ENCODE results near the gene ERBB3. TPM values are rescaled to one million over a fixed set of nuclear protein-coding genes. Genes with fewer than 3 reads are reported as not detected.

The ERBB3 gene
- total RNA-seq, 4 donors from 2014 or later: 0.77 to 29.0 (median 6.5) TPM

- H3K27me3 ChIP-seq: no peaks in the 10 kb centered on the region
- no peak for DNase-seq
- no peak overlapping the region for H3K4me3 ChIP-seq
- no peaks in the 10 kb centered on the region for H3K9me3 ChIP-seq
- intact Hi-C loops (cut with DNase I; ENCODE audit: low total_unique reads): no loop called here
- H3K36me3 ChIP-seq: no peaks in the 10 kb centered on the region
- no peaks in the 10 kb centered on the region for H3K4me1 ChIP-seq
- no peak overlapping the region for H3K27ac ChIP-seq
- TF ChIP-seq POLR2A (IDR thresholded peaks at IDR 0.05) (no peak), CTCF (IDR thresholded peaks at IDR 0.05) (no peak)
These were observed 58.0 kb downstream of the ERBB3 start for GRCh38 chr12:56137853-56138571.

GRCh38 chr12:56141946-56142784 lies 62.2 kb downstream of the ERBB3 start:
- no peak for TF ChIP-seq POLR2A (IDR thresholded peaks at IDR 0.05)
- no peak for TF ChIP-seq CTCF (IDR thresholded peaks at IDR 0.05)
- H3K27ac ChIP-seq: no peak overlapping the region
- intact Hi-C loops (cut with DNase I; ENCODE audit: low total_unique reads): no loop called here
- H3K36me3 ChIP-seq: no peaks in the 10 kb centered on the region
- no peaks in the 10 kb centered on the region for H3K27me3 ChIP-seq
- H3K4me1 ChIP-seq: no peaks in the 10 kb centered on the region
- no peak overlapping the region for H3K4me3 ChIP-seq
- no peak for DNase-seq
- no peaks in the 10 kb centered on the region for H3K9me3 ChIP-seq

GRCh38 chr12:56143217-56143616 lies 63.3 kb downstream of the ERBB3 start:
- peak overlapping the region; percentile 65 to 81 for H3K27ac ChIP-seq
- no peaks in the 10 kb centered on the region for H3K36me3 ChIP-seq

GRCh38 chr12:56143870-56144269 lies 63.9 kb downstream of the ERBB3 start:
- Histone ChIP-seq H3K27ac (peak overlapping the region; percentile 65 to 81), H3K4me3 (no peak overlapping the region), H3K4me1 (no peaks in the 10 kb centered on the region), H3K36me3 (no peaks in the 10 kb centered on the region), H3K27me3 (no peaks in the 10 kb centered on the region), H3K9me3 (no peaks in the 10 kb centered on the region)
- intact Hi-C loops (cut with DNase I; ENCODE audit: low total_unique reads): no loop called here
- no peak for DNase-seq
- no peak for TF ChIP-seq POLR2A (IDR thresholded peaks at IDR 0.05)
- TF ChIP-seq CTCF (IDR thresholded peaks at IDR 0.05): no peak

More at GRCh38 chr12:56143217-56143616, 63.3 kb downstream of the ERBB3 start:
- Histone ChIP-seq H3K4me3 (no peak overlapping the region), H3K9me3 (no peaks in the 10 kb centered on the region), H3K4me1 (no peaks in the 10 kb centered on the region), H3K27me3 (no peaks in the 10 kb centered on the region)
- intact Hi-C loops (cut with DNase I; ENCODE audit: low total_unique reads): no loop called here
- TF ChIP-seq POLR2A (IDR thresholded peaks at IDR 0.05) (no peak), CTCF (IDR thresholded peaks at IDR 0.05) (no peak)
- no peak for DNase-seq

- intact Hi-C loops (cut with DNase I; ENCODE audit: low total_unique reads): no loop called here
- TF ChIP-seq CTCF (IDR thresholded peaks at IDR 0.05): no peak
- no peak for TF ChIP-seq POLR2A (IDR thresholded peaks at IDR 0.05)
- Histone ChIP-seq H3K27me3 (no peaks in the 10 kb centered on the region), H3K4me1 (no peaks in the 10 kb centered on the region), H3K36me3 (no peaks in the 10 kb centered on the region), H3K27ac (peak overlapping the region in 1 of 2 donors; percentile 81), H3K9me3 (no peaks in the 10 kb centered on the region), H3K4me3 (no peak overlapping the region)
- DNase-seq: no peak
These were observed 65.3 kb downstream of the ERBB3 start for GRCh38 chr12:56145217-56145616.
